Thoracic aorta (tissue), 2 donors: Measurements from ENCODE around the gene TRMT2B. TPM values are rescaled to one million over a fixed set of nuclear protein-coding genes. Genes with fewer than 3 reads are reported as not detected.
"Not testable (repeated sequence)": the region's sequence is repeated elsewhere in the genome, so short reads cannot be mapped to it uniquely, and the experiment has no call there.

ENCODE experiments used
- ATAC-seq: fragments of 150-250 bp; one replicate; pipeline ENCODE4 v1.8.0; 2017; ENCODE audit warnings: low read depth; ENCODE audit not compliant: insufficient number of reproducible peaks, low FRiP score
- DNase-seq: peaks from one replicate; pipeline ENCODE4 v3.0.0-alpha.2; 2020; ENCODE audit warnings: low spot score
- H3K27ac ChIP-seq, 2 donors: fragments of 200-600 bp; sonication (generic); 1 replicate in 1 of 2; 2 replicates in 1 of 2; pipeline ENCODE4 v1.5.1; 2016; ENCODE audit warnings: mild to moderate bottlenecking in 2 of 2, moderate library complexity in 2 of 2
- H3K27me3 ChIP-seq: fragments of 200-600 bp; sonication (generic); replicated peaks from 2 replicates; pipeline ENCODE4 v1.6.0; 2016; ENCODE audit warnings: mild to moderate bottlenecking; ENCODE audit not compliant: insufficient read depth
- H3K36me3 ChIP-seq: fragments of 200-600 bp; sonication (generic); one replicate; pipeline ENCODE4 v1.5.1; 2016
- H3K4me1 ChIP-seq, 2 donors: fragments of 200-600 bp; sonication (generic); 1 replicate in 1 of 2; 2 replicates in 1 of 2; pipeline versions ENCODE4 v1.5.1 to v1.6.0; 2016; ENCODE audit warnings: low read depth in 2 of 2, mild to moderate bottlenecking in 1 of 2; ENCODE audit not compliant: control insufficient read depth in 1 of 2
- H3K4me3 ChIP-seq: fragments of 200-600 bp; sonication (generic); 2 replicates; pipeline ENCODE4 v1.5.1; 2016; ENCODE audit warnings: mild to moderate bottlenecking
- H3K9me3 ChIP-seq: fragments of 200-600 bp; sonication (generic); 2 replicates; pipeline ENCODE4 v1.5.1; 2016
- CTCF ChIP-seq: fragments of 200-600 bp; sonication (generic); IDR thresholded peaks from one replicate; pipeline ENCODE4 v1.5.1; 2019; ENCODE audit warnings: antibody characterized with exemption
- total RNA-seq, 2 donors: library from RNA; depleted of rRNA; stranded (reverse); fragments of >200 nt; gene quantifications; one replicate each; pipeline versions ENCODE4 v1.1.0 to v1.2.3, GENCODE V29; 2016

TRMT2B gene
- total RNA-seq, 2 donors from 2014 or later: 16.1 to 20.5 TPM

- Histone ChIP-seq H3K27ac (no peak overlapping the region), H3K4me3 (no peak overlapping the region), H3K4me1 (no peaks in the 10 kb centered on the region), H3K9me3 (no peaks in the 10 kb centered on the region), H3K27me3 (no peaks in the 10 kb centered on the region), H3K36me3 (no peaks in the 10 kb centered on the region)
- DNase-seq (no peak), ATAC-seq (no peak)
- no peak for TF ChIP-seq CTCF
These were observed 56.4 kb downstream of the TRMT2B start for GRCh38 chrX:100995469-100995868.

- Histone ChIP-seq H3K27me3 (no peaks in the 10 kb centered on the region), H3K27ac (no peak overlapping the region), H3K4me3 (no peak overlapping the region), H3K9me3 (no peaks in the 10 kb centered on the region), H3K4me1 (no peaks in the 10 kb centered on the region), H3K36me3 (no peaks in the 10 kb centered on the region)
- DNase-seq: no peak
- TF ChIP-seq CTCF: no peak
- no peak for ATAC-seq
These were observed 57.3 kb downstream of the TRMT2B start for GRCh38 chrX:100994352-100995281.

DNA sequence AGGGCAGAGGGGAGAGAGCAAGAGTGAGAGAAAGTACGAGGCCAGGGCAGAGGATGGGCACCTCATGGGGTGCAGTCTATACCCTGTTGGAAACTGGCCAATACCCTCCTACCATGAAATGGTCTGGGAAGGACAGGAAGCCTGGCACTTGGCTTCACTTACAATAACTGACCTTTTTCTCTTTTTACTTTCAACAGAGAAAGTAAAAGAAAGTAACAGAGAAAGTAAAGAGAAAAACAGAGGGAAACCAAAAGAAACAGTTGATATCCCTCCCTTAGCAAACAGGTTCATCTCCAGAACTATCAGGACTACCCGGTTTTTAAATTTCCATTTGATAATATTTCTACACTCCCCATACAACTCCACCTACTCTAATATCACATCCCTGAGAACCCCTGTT lies 61.8 kb downstream of the TRMT2B start:
- Histone ChIP-seq H3K4me1 (no peaks in the 10 kb centered on the region), H3K36me3 (no peaks in the 10 kb centered on the region), H3K4me3 (no peak overlapping the region), H3K9me3 (no peaks in the 10 kb centered on the region), H3K27me3 (no peaks in the 10 kb centered on the region), H3K27ac (no peak overlapping the region)
- DNase-seq (no peak), ATAC-seq (no peak)
- TF ChIP-seq CTCF: no peak

DNA sequence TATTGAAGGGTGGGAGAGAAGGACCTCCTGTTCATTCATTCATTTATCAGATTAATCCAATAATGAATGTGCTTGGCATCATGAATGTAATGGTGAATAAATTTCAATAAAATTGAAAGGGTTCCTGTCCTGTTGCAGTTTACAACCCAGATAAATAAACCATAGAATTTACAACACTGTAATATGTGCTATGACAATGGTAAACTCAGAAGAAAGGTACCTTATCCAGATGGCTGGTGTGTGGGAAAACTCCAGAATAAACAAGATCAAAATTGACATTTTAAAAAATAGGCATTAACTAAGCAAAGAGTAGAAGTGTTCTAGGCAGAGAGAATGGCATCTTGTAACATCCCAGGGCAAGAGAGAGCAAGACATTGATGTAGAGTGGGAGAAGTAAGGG lies 67.1 kb downstream of the TRMT2B start:
- H3K27me3 ChIP-seq: no peaks in the 10 kb centered on the region
- DNase-seq: no peak
- H3K36me3 ChIP-seq: no peaks in the 10 kb centered on the region
- H3K9me3 ChIP-seq: no peaks in the 10 kb centered on the region
- ATAC-seq: no peak
- no peak overlapping the region for H3K4me3 ChIP-seq
- TF ChIP-seq CTCF: no peak
- H3K27ac ChIP-seq: no peak overlapping the region
- no peaks in the 10 kb centered on the region for H3K4me1 ChIP-seq

DNA sequence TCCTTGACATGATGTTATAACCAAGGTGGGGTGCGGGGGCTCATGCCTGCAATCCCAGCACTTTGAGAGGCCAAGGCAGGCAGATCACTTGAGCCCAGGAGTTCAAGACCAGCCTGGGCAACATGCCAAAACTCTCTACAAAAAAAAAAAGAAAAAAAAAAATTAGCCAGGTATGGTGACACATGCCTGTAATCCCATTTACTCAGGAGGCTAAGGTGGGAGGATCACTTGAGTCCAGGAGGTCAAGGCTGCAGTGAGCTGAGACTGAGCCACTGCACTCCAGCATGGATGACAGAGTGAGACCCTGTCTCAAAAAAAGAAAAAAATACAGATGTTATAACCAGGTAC lies 70.4 kb downstream of the TRMT2B start:
- not testable (repeated sequence) for DNase-seq, H3K4me3 ChIP-seq, ATAC-seq, H3K36me3 ChIP-seq, H3K27me3 ChIP-seq, H3K4me1 ChIP-seq, H3K9me3 ChIP-seq
- peak overlapping the region in 1 of 2 donors; percentile 41 for H3K27ac ChIP-seq
